Stomach (tissue), 9 donors: Measurements from ENCODE around the gene CACTIN. TPM values are rescaled to one million over a fixed set of nuclear protein-coding genes. Genes with fewer than 3 reads are reported as not detected.

Experiments used
- DNase-seq, 2 donors: peaks; one replicate each; pipeline versions ENCODE4 v3.0.0 to v3.0.0-alpha.2; 2013 to 2019
- H3K27ac ChIP-seq, 5 donors: fragments of 200-600 bp in 4 of 5; sonication (generic) in 4 of 5; one replicate each; pipeline ENCODE4 v1.5.1; 2013 to 2019; ENCODE audit warnings: mild to moderate bottlenecking in 1 of 5, moderate library complexity in 1 of 5
- H3K27me3 ChIP-seq, 3 donors: fragments of 200-600 bp; sonication (generic); one replicate each; pipeline ENCODE4 v1.5.1; 2017 to 2019; ENCODE audit warnings: mixed run types in 1 of 3
- H3K36me3 ChIP-seq, 4 donors: fragments of 200-600 bp; sonication (generic); 1 replicate in 3 of 4; 2 replicates in 1 of 4; pipeline ENCODE4 v1.5.1; 2016 to 2019
- H3K4me1 ChIP-seq, 4 donors: fragments of 200-600 bp; sonication (generic); one replicate each; pipeline ENCODE4 v1.5.1; 2016 to 2019
- H3K4me3 ChIP-seq, 4 donors: fragments of 200-600 bp; sonication (generic) in 3 of 4; one replicate each; pipeline ENCODE4 v1.5.1; 2016 to 2019; ENCODE audit warnings: mild to moderate bottlenecking in 1 of 4
- H3K9me3 ChIP-seq, 4 donors: fragments of 200-600 bp; sonication (generic); one replicate each; pipeline ENCODE4 v1.5.1; 2016 to 2019
- EP300 ChIP-seq: sonication (generic); formaldehyde crosslinking; IDR thresholded peaks from one replicate; pipeline ENCODE4 v1.6.1; 2017; ENCODE audit warnings: antibody characterized with exemption
- POLR2A ChIP-seq, 4 donors: fragments of 450-650 bp; IDR thresholded peaks; one replicate each; pipeline ENCODE4 v1.6.1; 2016; ENCODE audit warnings: antibody characterized with exemption in 4 of 4, control low read depth in 2 of 4, mild to moderate bottlenecking in 1 of 4, moderate library complexity in 1 of 4
- POLR2AphosphoS5 ChIP-seq, 3 donors: sonication (generic); formaldehyde crosslinking; IDR thresholded peaks; one replicate each; pipeline ENCODE4 v1.6.1; 2016; ENCODE audit warnings: antibody characterized with exemption in 3 of 3
- WGBS, 5 donors: extraction: QIAGEN DNeasy Blood & Tissue Kit in 3 of 5; methylation state at CpG; one replicate each; pipeline versions ENCODE4 v1.1.5 to v1.1.7; 2013 to 2018; 5-methylcytosine and 5-hydroxymethylcytosine counted together
- intact Hi-C: fragments of 100-400 bp; cut with DNase I; formaldehyde crosslinking; loops from one replicate; pipeline ENCODE4 v1.15.1; 2023; ENCODE audit warnings: low total_unique reads
- polyA plus RNA-seq, 3 donors: library from polyadenylated mRNA; stranded (reverse); fragments of 200-250 nt; gene quantifications; one replicate each; pipeline ENCODE4 v1.2.3, GENCODE V29; 2013
- total RNA-seq, 5 donors: library from RNA; depleted of rRNA; stranded (reverse); fragments of >200 nt; gene quantifications; one replicate each; pipeline versions ENCODE4 v1.1.0 to v1.2.3, GENCODE V29; 2014 to 2016
- TF ChIP-seq, protein P1 (sequence below), 7 experiments: fragments of 450-650 bp in 4 of 7; fragments of 200-600 bp in 3 of 7; sonication (generic) in 3 of 7; IDR thresholded peaks; one replicate each; pipeline ENCODE4 v1.5.1; 2016 to 2019; ENCODE audit warnings: antibody characterized with exemption in 7 of 7, control low read depth in 2 of 7, mild to moderate bottlenecking in 1 of 7
- donor health status: healthy with polysubstance abuse.
- donor health status: Bipolar disorder and iron deficiency.
- donor health status: healthy.

CACTIN gene
- total and polyA plus RNA-seq, 8 donors, result 9.8 to 180 (median 14.7) TPM

DNA sequence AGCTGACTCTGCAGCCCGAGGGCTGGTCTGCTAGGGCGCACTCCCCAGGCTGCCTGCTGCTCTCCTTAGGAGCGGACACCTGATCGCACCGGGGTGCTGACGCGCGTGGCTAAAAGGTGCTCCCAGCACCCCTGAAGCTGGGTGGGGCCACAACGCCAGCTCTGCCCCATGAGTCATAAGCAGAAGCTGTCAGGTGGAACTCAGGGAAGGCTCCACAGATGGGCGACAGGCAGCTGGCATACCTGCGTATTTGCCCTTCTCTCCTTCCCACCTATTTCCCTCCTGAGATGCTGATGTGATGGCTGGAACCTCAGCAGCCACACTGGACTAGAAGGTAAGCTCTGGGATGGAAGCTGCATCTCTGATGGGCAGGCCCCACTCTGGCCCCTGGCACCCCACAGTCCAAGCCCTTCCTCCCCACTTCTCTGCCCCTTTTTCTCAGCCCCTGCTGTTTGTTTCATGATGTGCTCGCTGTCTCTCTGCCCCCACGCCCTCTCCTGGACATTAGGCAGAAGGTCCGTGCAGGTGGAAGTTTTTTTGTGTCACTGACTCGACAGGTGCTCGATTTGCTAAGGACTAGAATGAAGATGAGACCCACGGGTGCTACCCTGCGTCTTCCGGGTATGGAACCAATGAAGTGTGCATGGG lies 30.3 kb upstream of the CACTIN start:
- DNase-seq, result no peak
- Histone ChIP-seq H3K4me3 (no peak overlapping the region), H3K27ac (no peak overlapping the region), H3K27me3 (no peaks in the 10 kb centered on the region), H3K36me3 (peaks cover 46 to 97% (median 93%) of the 10 kb centered on the region in 4 donors), H3K4me1 (peaks cover 0 to 12% (median 9%) of the 10 kb centered on the region in 4 donors), H3K9me3 (no peaks in the 10 kb centered on the region)
- TF ChIP-seq EP300, result no peak
- no peak for TF ChIP-seq POLR2AphosphoS5 (IDR thresholded peaks at IDR 0.05)
- TF ChIP-seq, protein P1, sequence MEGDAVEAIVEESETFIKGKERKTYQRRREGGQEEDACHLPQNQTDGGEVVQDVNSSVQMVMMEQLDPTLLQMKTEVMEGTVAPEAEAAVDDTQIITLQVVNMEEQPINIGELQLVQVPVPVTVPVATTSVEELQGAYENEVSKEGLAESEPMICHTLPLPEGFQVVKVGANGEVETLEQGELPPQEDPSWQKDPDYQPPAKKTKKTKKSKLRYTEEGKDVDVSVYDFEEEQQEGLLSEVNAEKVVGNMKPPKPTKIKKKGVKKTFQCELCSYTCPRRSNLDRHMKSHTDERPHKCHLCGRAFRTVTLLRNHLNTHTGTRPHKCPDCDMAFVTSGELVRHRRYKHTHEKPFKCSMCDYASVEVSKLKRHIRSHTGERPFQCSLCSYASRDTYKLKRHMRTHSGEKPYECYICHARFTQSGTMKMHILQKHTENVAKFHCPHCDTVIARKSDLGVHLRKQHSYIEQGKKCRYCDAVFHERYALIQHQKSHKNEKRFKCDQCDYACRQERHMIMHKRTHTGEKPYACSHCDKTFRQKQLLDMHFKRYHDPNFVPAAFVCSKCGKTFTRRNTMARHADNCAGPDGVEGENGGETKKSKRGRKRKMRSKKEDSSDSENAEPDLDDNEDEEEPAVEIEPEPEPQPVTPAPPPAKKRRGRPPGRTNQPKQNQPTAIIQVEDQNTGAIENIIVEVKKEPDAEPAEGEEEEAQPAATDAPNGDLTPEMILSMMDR (IDR thresholded peaks at IDR 0.05), result no peak
- no peak for TF ChIP-seq POLR2A (IDR thresholded peaks at IDR 0.05)
- 95 to 98% (median 97%) methylated on average over 12 to 19 of the region's 19 CpGs for WGBS, 5 donors
- intact Hi-C loops, result no loop called here

DNA sequence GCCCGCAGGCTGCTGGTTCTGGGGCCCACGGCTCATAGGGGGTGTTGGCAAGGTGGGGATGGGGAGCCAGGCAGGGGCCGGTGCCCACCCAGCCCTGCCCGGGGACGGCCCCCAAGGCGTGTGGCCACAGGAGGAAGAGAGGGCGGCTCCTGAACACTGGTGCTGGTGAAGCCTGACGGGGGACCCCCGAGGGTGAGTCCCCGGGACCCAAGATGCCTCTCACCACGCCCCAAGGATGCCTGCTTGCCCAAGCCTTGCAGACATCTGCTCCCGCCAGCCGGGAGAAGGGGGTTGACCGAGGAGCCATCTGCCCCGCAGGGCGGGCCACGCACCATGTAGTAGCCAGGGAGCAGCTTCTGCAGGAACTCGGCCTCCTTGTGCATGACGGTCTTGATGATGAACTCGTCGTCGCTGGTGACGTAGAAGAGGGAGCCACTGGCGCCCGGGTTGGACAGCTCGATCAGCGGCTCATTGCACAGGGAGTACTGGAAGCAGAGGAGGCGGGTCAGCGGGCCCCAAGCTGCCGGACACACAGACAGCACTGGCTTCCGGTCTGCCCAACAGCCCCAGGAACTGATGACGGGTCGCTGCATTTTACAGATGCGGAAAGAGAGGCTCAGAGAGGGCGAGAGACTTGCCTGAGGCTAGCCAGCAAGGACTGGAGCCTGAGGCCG lies 29.6 kb upstream of the CACTIN start:
- Histone ChIP-seq H3K27ac (peak overlapping the region in 3 of 5 donors; percentile 35 to 58 (median 51)), H3K27me3 (no peaks in the 10 kb centered on the region), H3K4me3 (no peak overlapping the region), H3K4me1 (peaks cover 0 to 12% (median 9%) of the 10 kb centered on the region in 4 donors), H3K36me3 (peaks cover 53 to 97% (median 93%) of the 10 kb centered on the region in 4 donors), H3K9me3 (no peaks in the 10 kb centered on the region)
- TF ChIP-seq EP300 (no peak), POLR2A (IDR thresholded peaks at IDR 0.05) (no peak), POLR2AphosphoS5 (IDR thresholded peaks at IDR 0.05) (no peak)
- TF ChIP-seq, protein P1 (IDR thresholded peaks at IDR 0.05), result no peak
- 88 to 96% (median 91%) methylated on average over 25 to 36 of the region's 36 CpGs for WGBS, 5 donors
- intact Hi-C loops, result no loop called here
- DNase-seq, result no peak

DNA sequence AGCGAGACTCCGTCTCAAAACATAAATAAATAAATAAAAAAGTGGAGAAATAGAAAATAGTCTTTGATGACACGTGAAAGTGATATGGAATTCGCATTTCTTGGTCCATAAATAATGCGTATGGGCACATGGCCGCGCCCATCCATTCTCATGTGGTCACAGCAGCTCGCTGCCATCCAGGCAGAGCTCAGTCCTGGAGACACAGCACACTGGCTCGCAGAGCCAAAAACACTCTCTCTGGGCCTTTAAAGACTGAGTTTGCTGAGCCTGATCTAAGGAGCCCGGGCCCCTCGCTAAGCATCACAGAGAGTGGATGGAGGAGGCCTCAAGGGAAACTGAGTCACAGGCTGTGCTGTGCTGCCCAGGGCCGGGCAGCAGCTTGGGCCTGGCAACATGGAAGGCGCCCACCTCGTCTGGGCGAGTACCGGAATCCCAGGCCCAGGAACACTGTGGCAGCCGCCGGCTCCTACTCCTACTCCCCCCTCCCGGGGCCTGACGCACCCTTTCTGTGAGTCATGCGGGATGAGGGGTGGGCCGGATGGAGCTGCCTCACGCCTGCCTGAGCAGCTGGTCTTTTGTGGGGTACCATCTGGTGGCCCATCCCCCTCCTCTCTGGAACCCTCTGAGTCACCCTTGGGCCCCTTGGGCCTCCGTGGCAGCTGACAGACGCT lies 28.9 kb upstream of the CACTIN start:
- Histone ChIP-seq H3K4me1 (peaks cover 0 to 12% (median 9%) of the 10 kb centered on the region in 4 donors), H3K27ac (peak overlapping the region in 3 of 5 donors; percentile 35 to 58 (median 51)), H3K4me3 (no peak overlapping the region), H3K36me3 (peaks cover 56 to 97% (median 93%) of the 10 kb centered on the region in 4 donors), H3K27me3 (no peaks in the 10 kb centered on the region), H3K9me3 (no peaks in the 10 kb centered on the region)
- DNase-seq, result peak; percentile 33 to 56
- 78 to 93% (median 87%) methylated on average over 21 to 25 of the region's 25 CpGs for WGBS, 5 donors
- intact Hi-C loops, result no loop called here
- TF ChIP-seq, protein P1 (IDR thresholded peaks at IDR 0.05), result no peak
- TF ChIP-seq EP300 (no peak), POLR2AphosphoS5 (IDR thresholded peaks at IDR 0.05) (no peak), POLR2A (IDR thresholded peaks at IDR 0.05) (no peak)

DNA sequence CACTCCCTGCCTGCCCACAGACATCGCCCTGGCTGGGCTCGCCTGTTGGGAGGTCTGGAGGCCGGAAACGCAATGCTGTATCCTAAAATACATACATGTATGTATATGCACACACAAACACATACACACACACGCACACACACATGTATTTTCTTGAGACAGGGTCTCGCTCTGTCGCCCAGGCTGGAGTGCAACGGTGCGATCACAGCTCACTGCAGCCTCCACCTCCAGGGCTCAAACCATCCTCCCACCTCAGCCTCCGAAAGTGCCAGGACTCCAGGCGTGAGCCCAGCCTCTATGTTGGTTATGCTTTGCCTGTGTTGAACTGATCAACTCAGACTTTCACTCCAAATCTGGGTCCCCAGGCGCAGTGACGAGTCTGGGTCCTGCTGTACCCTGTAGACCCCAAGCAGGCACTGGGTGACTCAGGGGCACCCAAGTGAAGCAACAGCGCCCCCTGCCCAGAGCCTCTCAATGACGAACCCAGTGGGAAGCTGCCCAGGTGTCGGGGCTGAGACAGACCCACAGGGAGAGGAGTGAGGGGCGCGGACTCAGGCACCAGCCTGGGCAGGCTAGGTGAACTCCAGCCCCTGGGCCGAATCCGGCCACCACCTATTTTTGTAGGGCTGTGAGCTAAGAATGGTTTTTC lies 27.4 kb upstream of the CACTIN start:
- peaks cover 56 to 92% (median 86%) of the 10 kb centered on the region in 4 donors for H3K36me3 ChIP-seq
- TF ChIP-seq, protein P1 (IDR thresholded peaks at IDR 0.05), result no peak
- no peak for TF ChIP-seq EP300
- no peak for TF ChIP-seq POLR2AphosphoS5 (IDR thresholded peaks at IDR 0.05)
- intact Hi-C loops, result no loop called here
- no peak overlapping the region for H3K27ac ChIP-seq
- 94 to 97% (median 96%) methylated on average over 17 to 20 of the region's 20 CpGs for WGBS, 5 donors
- DNase-seq, result no peak
- no peak overlapping the region for H3K4me3 ChIP-seq
- H3K27me3 ChIP-seq, result no peaks in the 10 kb centered on the region
- peaks cover 0 to 18% (median 10%) of the 10 kb centered on the region in 4 donors for H3K4me1 ChIP-seq
- no peaks in the 10 kb centered on the region for H3K9me3 ChIP-seq
